Activated CD8-positive, alpha-beta memory T cell treated with anti-CD3 and anti-CD28 coated beads, Interleukin-2, amount 50 U/mL, for 1 hour (primary cell): ENCODE results near the gene PTPRT.
"Not testable (repeated sequence)": the region's sequence is repeated elsewhere in the genome, so short reads cannot be mapped to it uniquely, and the experiment has no call there.

ENCODE experiments used
- DNase-seq: peaks from one replicate; pipeline ENCODE4 v3.0.0-alpha.2; 2020; ENCODE audit errors: extremely low read depth

The PTPRT gene

GRCh38 chr20:42212391-42212790, 977.3 kb downstream of the PTPRT start:
- no peak for DNase-seq

- DNase-seq, result not testable (repeated sequence)
Observed at GRCh38 chr20:42206557-42206956, 983.1 kb downstream of the PTPRT start.

- no peak for DNase-seq
Observed at GRCh38 chr20:42204109-42204660, 985.5 kb downstream of the PTPRT start.

GRCh38 chr20:42197599-42197998, 992.1 kb downstream of the PTPRT start:
- no peak for DNase-seq

- DNase-seq, result no peak
Observed at GRCh38 chr20:42193119-42193518, 996.6 kb downstream of the PTPRT start.

GRCh38 chr20:42192321-42192720, 997.4 kb downstream of the PTPRT start:
- DNase-seq, result no peak

GRCh38 chr20:42191140-42191860, 998.4 kb downstream of the PTPRT start:
- DNase-seq, result no peak

- no peak for DNase-seq
Observed at GRCh38 chr20:42190084-42190483, 999.6 kb downstream of the PTPRT start.

- no peak for DNase-seq
Observed at GRCh38 chr20:42186337-42186736, 1003.4 kb downstream of the PTPRT start.

- DNase-seq, result no peak
Observed at GRCh38 chr20:42183147-42183546, 1006.6 kb downstream of the PTPRT start.

- DNase-seq, result no peak
Observed at GRCh38 chr20:42181064-42181463, 1008.6 kb downstream of the PTPRT start.

GRCh38 chr20:42179768-42180167, 1009.9 kb downstream of the PTPRT start:
- DNase-seq, result no peak

- no peak for DNase-seq
Observed at GRCh38 chr20:42173440-42173839, 1016.3 kb downstream of the PTPRT start.

GRCh38 chr20:42164121-42164890, 1025.4 kb downstream of the PTPRT start:
- DNase-seq, result no peak

- DNase-seq, result no peak
Observed at GRCh38 chr20:42161228-42161829, 1028.4 kb downstream of the PTPRT start.

GRCh38 chr20:42159808-42160207, 1029.9 kb downstream of the PTPRT start:
- no peak for DNase-seq

- no peak for DNase-seq
Observed at GRCh38 chr20:42158272-42158671, 1031.4 kb downstream of the PTPRT start.

- DNase-seq, result no peak
Observed at GRCh38 chr20:42155586-42155985, 1034.1 kb downstream of the PTPRT start.

- DNase-seq, result no peak
Observed at GRCh38 chr20:42152575-42152974, 1037.1 kb downstream of the PTPRT start.

- DNase-seq, result no peak
Observed at GRCh38 chr20:42150230-42150629, 1039.5 kb downstream of the PTPRT start.

GRCh38 chr20:42138729-42139128, 1051.0 kb downstream of the PTPRT start:
- DNase-seq, result no peak

GRCh38 chr20:42134265-42135098, 1055.2 kb downstream of the PTPRT start:
- no peak for DNase-seq
